K562 (cell line): ENCODE measurements around the gene BRD7. TPM values are rescaled to one million over a fixed set of nuclear protein-coding genes. Genes with fewer than 3 reads are reported as not detected.
A peak's percentile ranks its signal among the peaks of the same experiment; 100 is the strongest.

Experiments
- ATAC-seq: fragments of 200-7000 bp; cut with Tn5 transposase; 3 replicates; pipeline ENCODE4 v1.9.1; 2020; ENCODE audit warnings: moderate library complexity
- BruUV-seq: library from RNA; stranded (reverse); fragments of 400-500 nt; replicated peaks from 2 replicates; lab custom pipeline; 2021; lab: Mats Ljungman, UMichigan
- CTCF ChIA-PET: fragments of 300-600 bp; formaldehyde crosslinking; extraction: SDS; loops from one replicate; lab custom pipeline; 2021; ENCODE audit warnings: low intra/inter-chr PET ratio; lab: Yijun Ruan, JAX
- POLR2A ChIA-PET: fragments of 300-600, 350-650 bp; sonication (Branson Sonifier 250); formaldehyde crosslinking; extraction: SDS; loops from one replicate; lab custom pipeline; 2021; ENCODE audit warnings: antibody characterized with exemption, inconsistent platforms; lab: Yijun Ruan, JAX
- DNase-seq, 4 experiments: peaks; one replicate each; pipeline versions ENCODE4 v3.0.0 to v3.0.0-alpha.2; 2011 to 2018; ENCODE audit warnings: low spot score in 3 of 4, mixed read lengths in 3 of 4; ENCODE audit errors: extremely low read depth in 1 of 4
- FAIRE-seq: peaks from 2 replicates; lab custom pipeline; 2011; peaks lifted over from hg19 to GRCh38; lab: Jason Lieb, UNC
- H2AFZ ChIP-seq: 2 replicates; pipeline ENCODE4 v1.6.0; 2011; ENCODE audit warnings: low read depth, low read length, control low read depth, inconsistent platforms
- H3K27ac ChIP-seq: fragments of 200-600 bp; 3 replicates; pipeline ENCODE4 v1.8.0; 2011; ENCODE audit warnings: low read depth, mild to moderate bottlenecking, control low read depth, inconsistent platforms, low read length, moderate library complexity, mixed read lengths; ENCODE audit errors: extremely low read depth
- H3K27me3 ChIP-seq, 2 experiments: fragments of 300-600 bp in 1 of 2; 2 replicates in 1 of 2; 3 replicates in 1 of 2; pipeline versions ENCODE4 v1.6.0 to v1.8.0; 2011; ENCODE audit warnings: inconsistent platforms in 2 of 2, low read length in 2 of 2, mild to moderate bottlenecking in 1 of 2, mixed read lengths in 1 of 2, moderate library complexity in 1 of 2; ENCODE audit not compliant: control insufficient read depth in 2 of 2, insufficient read depth in 2 of 2
- H3K36me3 ChIP-seq: fragments of 300-600 bp; 3 replicates; pipeline ENCODE4 v1.8.0; 2011; ENCODE audit warnings: mild to moderate bottlenecking, low read length, inconsistent platforms; ENCODE audit not compliant: control insufficient read depth, insufficient read depth
- H3K4me1 ChIP-seq, 2 experiments: fragments of 200-600 bp in 1 of 2; replicated peaks in 1 of 2; 2 replicates in 1 of 2; 3 replicates in 1 of 2; pipeline versions ENCODE4 v1.5.1 to v1.8.0; 2011; ENCODE audit warnings: inconsistent platforms in 2 of 2, low read length in 2 of 2, mild to moderate bottlenecking in 1 of 2, mixed read lengths in 1 of 2, moderate library complexity in 1 of 2; ENCODE audit not compliant: control insufficient read depth in 2 of 2, insufficient read depth in 2 of 2
- H3K4me2 ChIP-seq: 2 replicates; pipeline ENCODE4 v1.6.1; 2011; ENCODE audit warnings: low read length, control low read depth, inconsistent platforms, mixed read lengths; ENCODE audit not compliant: insufficient read depth
- H3K4me3 ChIP-seq: fragments of 200-600 bp; sonication (generic), shearing (Covaris generic); 2 replicates; pipeline ENCODE4 v1.5.1; 2016; ENCODE audit warnings: control low read depth, inconsistent platforms
- H3K79me2 ChIP-seq: fragments of 200-600 bp; 3 replicates; pipeline ENCODE4 v1.8.0; 2011; ENCODE audit warnings: low read length, inconsistent platforms; ENCODE audit not compliant: control insufficient read depth, insufficient read depth
- H3K9ac ChIP-seq, 2 experiments: 2 replicates each; pipeline versions ENCODE4 v1.6.0 to v1.6.1; 2011; ENCODE audit warnings: low read depth in 2 of 2, low read length in 2 of 2, control low read depth in 1 of 2, inconsistent platforms in 1 of 2, mild to moderate bottlenecking in 1 of 2, mixed read lengths in 1 of 2; ENCODE audit not compliant: insufficient read depth in 1 of 2
- H3K9me1 ChIP-seq: one replicate; pipeline ENCODE4 v1.6.0; 2011; ENCODE audit warnings: inconsistent platforms, mild to moderate bottlenecking, low read length, moderate library complexity; ENCODE audit not compliant: control insufficient read depth, insufficient read depth
- H3K9me3 ChIP-seq: replicated peaks from 2 replicates; pipeline ENCODE4 v1.5.1; 2011; ENCODE audit warnings: low read depth, low read length, inconsistent platforms; ENCODE audit not compliant: control insufficient read depth, insufficient read depth
- H4K20me1 ChIP-seq: replicated peaks from 2 replicates; pipeline ENCODE4 v1.6.1; 2011; ENCODE audit warnings: low read length, inconsistent platforms, mixed read lengths; ENCODE audit not compliant: control insufficient read depth, insufficient read depth
- BMI1 ChIP-seq: fragments of 150-350 bp; IDR thresholded peaks from 2 replicates; pipeline ENCODE4 v1.6.1; 2014; ENCODE audit warnings: low read length
- CHD4 ChIP-seq: fragments of 200-600 bp; sonication (generic); IDR thresholded peaks from 3 replicates; pipeline ENCODE4 v1.6.1; 2012; ENCODE audit warnings: low read depth, mild to moderate bottlenecking, mixed read lengths, low read length, inconsistent platforms; ENCODE audit not compliant: insufficient read depth, insufficient replicate concordance, poor library complexity, severe bottlenecking
- ETV1 ChIP-seq: fragments of 450-650 bp; conservative IDR thresholded peaks from 2 replicates; pipeline ENCODE4 v1.6.1; 2016; ENCODE audit warnings: missing genetic modification characterization, control low read depth, low read depth, missing compliant biosample characterization
- ZC3H11A ChIP-seq: IDR thresholded peaks from 2 replicates; pipeline ENCODE4 v1.6.1; 2012; ENCODE audit warnings: low read depth, low read length, improper control_type of control experiment
- ZNF124 ChIP-seq: sonication (generic); formaldehyde crosslinking; IDR thresholded peaks from 2 replicates; pipeline ENCODE4 v1.8.1; 2022; ENCODE audit warnings: missing genetic modification reagents
- ZNF263 ChIP-seq: sonication (generic); formaldehyde crosslinking; IDR thresholded peaks from 2 replicates; pipeline ENCODE4 v1.8.0; 2022; ENCODE audit warnings: mild to moderate bottlenecking, missing genetic modification reagents, borderline replicate concordance
- ZNF589 ChIP-seq: fragments of 200-800 bp; sonication (Bioruptor generic); IDR thresholded peaks from 2 replicates; pipeline ENCODE4 v1.6.1; 2016; ENCODE audit warnings: low read depth, missing genetic modification characterization, missing compliant biosample characterization
- WGBS: fragments of 100-300 bp; shearing (Covaris generic); methylation state at CpG from one replicate; pipeline ENCODE4 v1.1.6; 2016; ENCODE audit warnings: low coverage, mixed read lengths; ENCODE audit not compliant: insufficient coverage; ENCODE audit errors: missing lambda C conversion rate; 5-methylcytosine and 5-hydroxymethylcytosine counted together
- in situ Hi-C: fragments of 300-500 bp; cut with MboI; formaldehyde crosslinking; loops from 4 replicates; pipeline ENCODE4 v1.15.0; 2018; ENCODE audit warnings: inconsistent platforms, mixed read lengths
- intact Hi-C: fragments of 100-400 bp; cut with micrococcal nuclease; formaldehyde crosslinking; loops from 2 replicates; pipeline ENCODE4 v1.14.2; 2022
- polyA plus RNA-seq, 8 experiments: library from polyadenylated mRNA; depleted of rRNA in 4 of 8; stranded (reverse) in 5 of 8; unstranded in 3 of 8; fragments of >200 nt; fragmentation: Nextera tagmentation in 2 of 8; fragmentation: Illumina TruSeq in 1 of 8; extraction: Ambion mirVana in 2 of 8; extraction: Trizol in 1 of 8; gene quantifications; 2 replicates each; pipeline versions ENCODE4 v1.2.1 to v1.2.3, GENCODE V29; 2011 to 2014; ENCODE audit warnings: inconsistent platforms in 1 of 8, missing spikeins in 1 of 8
- total RNA-seq, 7 experiments: library from RNA; depleted of rRNA in 6 of 7; stranded (reverse); fragments of >200 nt in 6 of 7; fragmentation: Illumina TruSeq in 2 of 7; extraction: Trizol in 2 of 7; gene quantifications; 2 replicates each; pipeline versions ENCODE4 v1.2.1 to v1.2.3, GENCODE V29; 2011 to 2021; ENCODE audit warnings: low replicate concordance in 1 of 7
- TF ChIP-seq, protein P1 (sequence below): IDR thresholded peaks from 3 replicates; pipeline ENCODE4 v1.6.1; 2011; ENCODE audit warnings: borderline replicate concordance, mild to moderate bottlenecking, moderate library complexity; ENCODE audit not compliant: insufficient read length; ENCODE audit errors: extremely low read depth
- TF ChIP-seq, protein P2 (sequence below): IDR thresholded peaks from 2 replicates; pipeline ENCODE4 v1.6.1; 2016; ENCODE audit warnings: missing genetic modification characterization, missing compliant biosample characterization
- TF ChIP-seq, protein P3 (sequence below): sonication (generic); formaldehyde crosslinking; IDR thresholded peaks from 2 replicates; pipeline ENCODE4 v1.5.0; 2020; ENCODE audit warnings: missing genetic modification reagents

Gene BRD7
- total and polyA plus RNA-seq, 9 of the 15 experiments (the other 6 are each of a cell fraction or from before 2014, with no cell fraction given), result 20.6 to 101 (median 68.7) TPM

DNA sequence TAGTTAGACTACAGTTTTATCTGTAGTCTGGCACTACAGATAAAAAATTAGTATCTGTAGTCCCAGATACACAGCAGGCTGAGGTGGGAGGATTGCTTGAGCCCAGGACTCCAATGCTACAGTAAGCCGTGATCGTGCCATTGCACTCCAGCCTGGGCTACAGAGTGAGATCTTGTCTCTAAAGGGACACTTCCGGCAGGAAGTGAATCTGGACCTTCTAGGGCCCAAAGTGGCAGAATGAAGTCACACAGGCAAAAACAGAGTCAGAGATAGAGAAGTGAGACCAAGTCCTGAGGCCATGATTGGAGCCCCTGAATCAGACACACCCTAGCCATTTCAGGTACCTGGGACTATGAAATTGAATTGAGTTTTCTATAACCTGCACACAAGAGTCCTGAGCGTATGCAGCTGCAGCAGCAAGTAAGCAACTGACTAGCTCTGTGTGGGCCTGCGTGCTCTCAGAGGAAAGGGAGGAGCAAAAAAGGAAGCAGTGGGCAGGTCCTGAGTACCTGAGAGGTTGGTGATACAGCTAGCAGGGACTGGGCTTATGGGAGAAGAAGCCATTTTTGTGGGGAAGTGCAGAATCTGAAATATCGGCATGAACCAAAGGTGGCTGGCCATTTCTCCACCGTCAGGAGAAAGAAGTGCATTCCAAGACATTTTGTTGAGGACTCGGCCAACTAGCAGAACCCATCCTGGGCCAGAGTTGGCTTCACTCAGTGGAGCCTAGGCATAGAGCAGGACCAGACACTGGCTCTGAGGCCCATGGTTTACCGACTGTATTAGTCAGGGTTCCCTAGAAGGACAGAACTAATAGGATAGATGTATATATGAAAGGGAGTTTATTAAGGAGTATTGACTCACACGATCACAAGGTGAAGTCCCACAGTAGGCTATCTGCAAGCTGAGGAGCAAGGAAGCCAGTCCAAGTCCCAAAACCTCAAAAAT, 27.2 kb upstream of the BRD7 start (continued):
- TF ChIP-seq ETV1 (tag), result peak; percentile 95
- TF ChIP-seq ZNF589 (CRISPR knock-in tag), result peak; percentile 85; the same call in 1 of the 2 replicates
- TF ChIP-seq, all 486 proteins: peak for 40

DNA sequence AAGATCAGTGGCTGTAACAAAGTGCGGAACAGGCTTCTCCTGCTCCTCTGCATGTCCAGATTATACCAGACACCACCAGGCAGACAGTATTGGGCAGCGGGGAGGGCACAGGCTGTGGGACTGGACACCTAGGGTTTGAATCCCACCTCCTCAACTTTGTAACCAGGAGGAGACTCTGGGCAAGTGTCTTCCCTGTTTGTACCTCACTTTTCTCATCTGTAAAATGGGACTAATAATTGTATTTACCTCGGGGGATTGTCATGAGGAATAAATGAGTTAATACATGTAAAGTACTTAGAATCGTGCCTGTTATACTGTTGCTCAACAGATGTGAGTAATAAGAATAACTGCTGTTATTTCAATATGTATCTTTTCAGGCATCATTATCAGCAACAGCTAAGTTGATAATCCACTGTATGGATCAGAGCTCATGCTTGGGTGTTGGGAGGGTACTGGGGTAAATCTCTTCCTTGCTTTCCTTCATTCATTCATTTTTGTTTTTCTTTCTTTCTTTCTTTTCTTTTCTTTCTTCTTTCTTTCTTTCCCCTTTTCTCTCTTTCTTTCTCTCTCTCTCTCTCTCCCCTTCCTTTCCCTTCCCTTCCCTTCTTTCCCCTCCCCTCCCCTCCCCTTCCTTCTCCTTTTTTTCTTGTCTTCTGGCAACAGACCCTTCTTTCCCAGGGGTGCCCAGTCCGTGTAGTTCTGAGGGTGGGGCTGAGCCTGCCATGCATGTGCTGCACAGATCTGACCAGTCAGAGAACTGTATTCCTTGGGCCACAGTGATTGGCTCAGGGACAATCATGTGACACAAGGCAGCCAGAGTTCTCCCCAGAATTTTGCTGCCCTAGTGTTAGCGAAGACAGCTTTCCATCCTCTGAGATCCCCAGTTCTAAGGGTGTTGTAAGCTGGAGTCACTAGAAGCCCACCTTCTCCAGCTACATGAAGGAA, 25.3 kb upstream of the BRD7 start:
- 38% methylated on average over 5 of the region's 6 CpGs for WGBS
- FAIRE-seq, result peak; percentile 67
- Histone ChIP-seq H3K27me3 (peaks cover 0 to 5% of the 10 kb centered on the region in 2 experiments; a peak in 1 of 5 replicates), H3K79me2 (no peaks in the 10 kb centered on the region), H4K20me1 (no peaks in the 10 kb centered on the region), H3K9ac (no peak overlapping the region), H3K4me3 (no peak overlapping the region), H3K9me1 (no peaks in the 10 kb centered on the region), H3K36me3 (no peaks in the 10 kb centered on the region), H3K27ac (no peak overlapping the region), H2AFZ (0 out of 2 replicates have a peak overlapping the region, but pooled peaks have one; percentile 33), H3K4me1 (peaks cover 13 to 23% of the 10 kb centered on the region in 2 experiments; a peak in 4 of 5 replicates), H3K9me3 (no peaks in the 10 kb centered on the region), H3K4me2 (no peak overlapping the region)
- no TSS peak for BruUV-seq
- in situ Hi-C loops (no loop called here), intact Hi-C loops (no loop called here)
- DNase-seq, result peak in 2 of 4 experiments; percentile 29 to 40
- ATAC-seq, result peak; percentile 65
- ChIA-PET CTCF (interaction anchor here (1.2 kb wide), 1 partner anchor 412 kb away, joined by 3 read pairs; no protein-coding TSS in a partner anchor), POLR2A (interaction anchor here (0.7 kb wide), 1 partner anchor 31 kb away, joined by 3 read pairs; no protein-coding TSS in a partner anchor)
- TF ChIP-seq CHD4 (peak; percentile 59), ZNF263 (no peak), ZNF124 (CRISPR knock-in tag) (no peak), ZC3H11A (no peak), BMI1 (no peak)
- TF ChIP-seq, protein P1, sequence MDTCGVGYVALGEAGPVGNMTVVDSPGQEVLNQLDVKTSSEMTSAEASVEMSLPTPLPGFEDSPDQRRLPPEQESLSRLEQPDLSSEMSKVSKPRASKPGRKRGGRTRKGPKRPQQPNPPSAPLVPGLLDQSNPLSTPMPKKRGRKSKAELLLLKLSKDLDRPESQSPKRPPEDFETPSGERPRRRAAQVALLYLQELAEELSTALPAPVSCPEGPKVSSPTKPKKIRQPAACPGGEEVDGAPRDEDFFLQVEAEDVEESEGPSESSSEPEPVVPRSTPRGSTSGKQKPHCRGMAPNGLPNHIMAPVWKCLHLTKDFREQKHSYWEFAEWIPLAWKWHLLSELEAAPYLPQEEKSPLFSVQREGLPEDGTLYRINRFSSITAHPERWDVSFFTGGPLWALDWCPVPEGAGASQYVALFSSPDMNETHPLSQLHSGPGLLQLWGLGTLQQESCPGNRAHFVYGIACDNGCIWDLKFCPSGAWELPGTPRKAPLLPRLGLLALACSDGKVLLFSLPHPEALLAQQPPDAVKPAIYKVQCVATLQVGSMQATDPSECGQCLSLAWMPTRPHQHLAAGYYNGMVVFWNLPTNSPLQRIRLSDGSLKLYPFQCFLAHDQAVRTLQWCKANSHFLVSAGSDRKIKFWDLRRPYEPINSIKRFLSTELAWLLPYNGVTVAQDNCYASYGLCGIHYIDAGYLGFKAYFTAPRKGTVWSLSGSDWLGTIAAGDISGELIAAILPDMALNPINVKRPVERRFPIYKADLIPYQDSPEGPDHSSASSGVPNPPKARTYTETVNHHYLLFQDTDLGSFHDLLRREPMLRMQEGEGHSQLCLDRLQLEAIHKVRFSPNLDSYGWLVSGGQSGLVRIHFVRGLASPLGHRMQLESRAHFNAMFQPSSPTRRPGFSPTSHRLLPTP, result no peak
- TF ChIP-seq, protein P2, sequence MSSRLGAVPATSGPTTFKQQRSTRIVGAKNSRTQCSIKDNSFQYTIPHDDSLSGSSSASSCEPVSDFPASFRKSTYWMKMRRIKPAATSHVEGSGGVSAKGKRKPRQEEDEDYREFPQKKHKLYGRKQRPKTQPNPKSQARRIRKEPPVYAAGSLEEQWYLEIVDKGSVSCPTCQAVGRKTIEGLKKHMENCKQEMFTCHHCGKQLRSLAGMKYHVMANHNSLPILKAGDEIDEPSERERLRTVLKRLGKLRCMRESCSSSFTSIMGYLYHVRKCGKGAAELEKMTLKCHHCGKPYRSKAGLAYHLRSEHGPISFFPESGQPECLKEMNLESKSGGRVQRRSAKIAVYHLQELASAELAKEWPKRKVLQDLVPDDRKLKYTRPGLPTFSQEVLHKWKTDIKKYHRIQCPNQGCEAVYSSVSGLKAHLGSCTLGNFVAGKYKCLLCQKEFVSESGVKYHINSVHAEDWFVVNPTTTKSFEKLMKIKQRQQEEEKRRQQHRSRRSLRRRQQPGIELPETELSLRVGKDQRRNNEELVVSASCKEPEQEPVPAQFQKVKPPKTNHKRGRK (tag), result peak; percentile 97
- TF ChIP-seq, protein P3, sequence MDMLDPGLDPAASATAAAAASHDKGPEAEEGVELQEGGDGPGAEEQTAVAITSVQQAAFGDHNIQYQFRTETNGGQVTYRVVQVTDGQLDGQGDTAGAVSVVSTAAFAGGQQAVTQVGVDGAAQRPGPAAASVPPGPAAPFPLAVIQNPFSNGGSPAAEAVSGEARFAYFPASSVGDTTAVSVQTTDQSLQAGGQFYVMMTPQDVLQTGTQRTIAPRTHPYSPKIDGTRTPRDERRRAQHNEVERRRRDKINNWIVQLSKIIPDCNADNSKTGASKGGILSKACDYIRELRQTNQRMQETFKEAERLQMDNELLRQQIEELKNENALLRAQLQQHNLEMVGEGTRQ (CRISPR knock-in tag), result peak; percentile 77
